CD4-positive, alpha-beta T cell (primary cell): ENCODE data around the gene PLXNB3. TPM values are rescaled to one million over a fixed set of nuclear protein-coding genes. Genes with fewer than 3 reads are reported as not detected.

Experiments
- ATAC-seq: fragments of 200-7000 bp; cut with Tn5 transposase; one replicate; pipeline ENCODE4 v1.10.0; 2022; ENCODE audit warnings: mild to moderate bottlenecking; ENCODE audit not compliant: poor library complexity
- CTCF ChIA-PET: fragments of 350-600 bp; sonication (Branson Sonifier 250); formaldehyde crosslinking; loops from one replicate; lab custom pipeline; 2021; ENCODE audit warnings: antibody characterized with exemption, inconsistent platforms; lab: Charles Lee
- POLR2A ChIA-PET: fragments of 350-600 bp; sonication (Branson Sonifier 250); formaldehyde crosslinking; loops from one replicate; lab custom pipeline; 2021; ENCODE audit warnings: antibody characterized with exemption, inconsistent platforms; lab: Charles Lee
- DNase-seq, 14 experiments: peaks; one replicate each; pipeline ENCODE4 v3.0.0-alpha.2; 2013 to 2020; ENCODE audit warnings: mixed read lengths in 2 of 14
- H3K27ac ChIP-seq, 2 donors: one replicate each; pipeline versions ENCODE4 v1.5.1 to v1.7.0; 2013; ENCODE audit warnings: low read length in 2 of 2, low read depth in 1 of 2, mild to moderate bottlenecking in 1 of 2
- H3K27me3 ChIP-seq, 2 experiments: 1 replicate in 1 of 2; 2 replicates in 1 of 2; pipeline versions ENCODE4 v1.6.1 to v1.7.0; 2013; ENCODE audit warnings: low read length in 2 of 2, control low read depth in 1 of 2, mild to moderate bottlenecking in 1 of 2, moderate library complexity in 1 of 2; ENCODE audit not compliant: insufficient read depth in 2 of 2, control insufficient read depth in 1 of 2
- H3K36me3 ChIP-seq: one replicate; pipeline ENCODE4 v1.6.1; 2013; ENCODE audit warnings: low read length, control low read depth; ENCODE audit not compliant: insufficient read depth
- H3K4me1 ChIP-seq: one replicate; pipeline ENCODE4 v1.6.1; 2013; ENCODE audit warnings: low read length, control low read depth; ENCODE audit not compliant: insufficient read depth
- H3K4me3 ChIP-seq: one replicate; pipeline ENCODE4 v1.5.1; 2013; ENCODE audit warnings: mild to moderate bottlenecking, low read length, moderate library complexity
- H3K9me3 ChIP-seq, 2 experiments: 1 replicate in 1 of 2; 2 replicates in 1 of 2; pipeline versions ENCODE4 v1.6.1 to v1.7.0; 2013; ENCODE audit warnings: low read length in 2 of 2, mild to moderate bottlenecking in 2 of 2, control low read depth in 1 of 2, moderate library complexity in 1 of 2; ENCODE audit not compliant: control insufficient read depth in 1 of 2, insufficient read depth in 1 of 2
- H3K27ac Mint-ChIP-seq: one replicate; pipeline ENCODE4 v1.8.0; 2020; ENCODE audit warnings: mixed read lengths
- H3K27me3 Mint-ChIP-seq: one replicate; pipeline ENCODE4 v1.8.0; 2021; ENCODE audit warnings: mixed read lengths
- H3K36me3 Mint-ChIP-seq: one replicate; pipeline ENCODE4 v1.8.0; 2021; ENCODE audit warnings: low read depth, mixed read lengths
- H3K4me1 Mint-ChIP-seq: one replicate; pipeline ENCODE4 v1.8.0; 2021; ENCODE audit warnings: low read depth, mixed read lengths
- H3K4me3 Mint-ChIP-seq: one replicate; pipeline ENCODE4 v1.8.0; 2020; ENCODE audit warnings: mild to moderate bottlenecking, mixed read lengths
- H3K9me3 Mint-ChIP-seq: one replicate; pipeline ENCODE4 v1.8.0; 2020; ENCODE audit warnings: mixed read lengths
- CTCF ChIP-seq: fragments of 200-600 bp; IDR thresholded peaks from one replicate; pipeline ENCODE4 v1.8.0; 2022; ENCODE audit warnings: antibody characterized with exemption, mild to moderate bottlenecking
- intact Hi-C, 2 experiments: fragments of 100-400 bp; cut with DNase I in 1 of 2; cut with micrococcal nuclease in 1 of 2; formaldehyde crosslinking; loops; one replicate each; pipeline versions ENCODE4 v1.15.1 to v1.9.0; 2023 to 2025; cut with DNase I, micrococcal nuclease
- total RNA-seq, 174 experiments: library from RNA in 2 of 174; stranded (reverse) in 2 of 174; gene quantifications; one replicate each; pipeline ENCODE4 v1.2.3 and lab custom pipeline; 2021 to 2026

The PLXNB3 gene
- total RNA-seq, 2 experiments from 2014 or later = not detected

DNA sequence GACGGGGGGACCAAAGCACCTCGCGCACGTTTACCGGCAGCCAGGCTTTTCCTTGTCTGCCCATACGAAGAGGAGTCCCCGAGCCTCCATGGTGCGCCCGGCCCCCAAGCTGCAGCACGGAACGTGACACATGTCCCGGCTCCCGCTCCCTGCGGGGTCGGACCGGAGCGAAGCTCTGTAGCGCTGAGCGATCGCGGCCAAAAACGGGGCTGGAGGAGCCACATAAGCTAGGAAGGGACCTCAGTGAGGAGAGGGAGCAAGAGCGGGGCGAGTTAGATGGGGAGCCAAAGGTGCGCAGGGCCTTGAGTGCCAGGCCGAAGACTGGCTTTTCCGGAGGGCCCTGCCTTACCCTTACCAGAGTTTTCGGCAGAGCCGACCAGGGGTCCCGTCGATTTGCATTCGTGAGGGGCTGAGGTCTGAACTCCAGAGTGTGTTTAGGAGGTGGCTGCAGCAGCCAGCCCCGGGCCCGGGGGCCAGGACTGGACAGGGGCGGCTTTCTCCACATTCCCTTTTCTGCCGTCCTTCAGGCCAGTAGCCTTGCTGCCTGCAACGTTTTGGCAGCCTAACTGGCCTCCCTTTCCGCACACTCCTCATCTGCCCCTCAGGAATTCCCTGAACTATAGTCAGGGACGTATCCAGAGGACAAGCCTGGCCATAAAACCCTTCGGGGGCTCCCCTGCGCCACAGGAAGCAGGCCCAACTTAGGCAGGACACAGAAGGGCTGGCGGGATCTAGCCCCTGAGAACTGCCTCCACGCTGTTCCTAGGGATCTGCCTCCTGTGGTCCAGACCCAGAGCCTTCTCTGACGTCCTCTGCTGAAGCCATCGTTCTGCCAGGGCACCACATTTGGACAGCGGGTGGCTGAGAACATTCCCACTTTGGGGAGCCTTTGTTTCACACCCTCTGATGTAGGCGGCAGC is 31.1 kb downstream of the PLXNB3 start:
- Mint-ChIP-seq H3K4me1 (peaks cover 14% of the 10 kb centered on the region), H3K4me3 (peak overlapping the region; percentile 97), H3K27ac (peak overlapping the region; percentile 89), H3K36me3 (peaks cover 26% of the 10 kb centered on the region), H3K27me3 (no peaks in the 10 kb centered on the region), H3K9me3 (no peaks in the 10 kb centered on the region)
- ChIA-PET POLR2A (interaction anchor here (0.5 to 2.4 kb wide), 10 partner anchors 24 to 603 kb away, joined by 3 to 29 read pairs (median 4); partner anchors contain the start of genes HCFC1 and RPL10), CTCF (interaction anchor here (0.9 kb wide), 1 partner anchor 133 kb away, joined by 3 read pairs; no protein-coding TSS in a partner anchor)
- peak overlapping the region; percentile 89 for H3K4me3 ChIP-seq
- peaks cover 44% of the 10 kb centered on the region for H3K4me1 ChIP-seq
- H3K36me3 ChIP-seq = peaks cover 24% of the 10 kb centered on the region
- H3K27ac ChIP-seq = peak overlapping the region; percentile 59 to 78
- TF ChIP-seq CTCF = no peak
- ATAC-seq (peak; percentile 0), DNase-seq (peak in 7 of 14 experiments; percentile 2 to 46 (median 13))
- no peaks in the 10 kb centered on the region for H3K27me3 ChIP-seq
- intact Hi-C loops = loop anchor here in 1 of 2 experiments (2.0 to 5.0 kb wide), 2 partner anchors 68 to 132 kb away; partner anchors contain the start of gene ARHGAP4
- H3K9me3 ChIP-seq = no peaks in the 10 kb centered on the region

DNA sequence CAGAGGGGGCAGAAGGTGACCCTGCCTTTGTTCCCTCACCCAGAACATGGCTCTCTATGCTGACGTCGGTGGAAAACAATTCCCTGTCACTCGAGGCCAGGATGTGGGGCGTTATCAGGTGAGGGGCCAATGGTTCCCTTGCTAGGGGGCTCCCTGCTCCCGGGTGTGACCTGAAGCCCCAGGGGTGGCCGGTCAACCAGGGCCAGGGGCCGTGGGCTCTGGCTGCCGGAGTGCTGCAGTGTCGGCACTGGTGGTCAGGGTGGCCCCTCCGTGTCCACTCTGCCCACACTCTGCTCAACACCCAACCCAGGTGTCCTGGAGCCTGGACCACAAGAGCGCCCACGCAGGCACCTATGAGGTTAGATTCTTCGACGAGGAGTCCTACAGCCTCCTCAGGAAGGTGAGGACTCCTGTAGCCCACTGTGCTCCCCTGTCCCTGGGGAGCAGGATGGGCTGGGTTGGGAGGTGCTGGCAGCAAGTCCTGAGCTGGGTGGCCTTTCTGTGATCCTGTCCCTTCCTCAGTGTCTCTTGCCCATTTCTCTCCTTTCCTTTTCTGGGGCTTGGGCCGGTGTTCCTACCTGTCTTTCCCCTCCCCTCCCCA is 33.5 kb downstream of the PLXNB3 start:
- peaks cover 24% of the 10 kb centered on the region for H3K36me3 ChIP-seq
- peaks cover 34% of the 10 kb centered on the region for H3K4me1 ChIP-seq
- H3K4me3 ChIP-seq = no peak overlapping the region
- POLR2A ChIA-PET = no interaction called here
- no peak for TF ChIP-seq CTCF
- DNase-seq = no peak
- Mint-ChIP-seq H3K9me3 (no peaks in the 10 kb centered on the region), H3K27ac (no peak overlapping the region), H3K36me3 (peaks cover 23% of the 10 kb centered on the region), H3K4me1 (peaks cover 14% of the 10 kb centered on the region), H3K4me3 (no peak overlapping the region), H3K27me3 (no peaks in the 10 kb centered on the region)
- intact Hi-C loops = no loop called here
- H3K27me3 ChIP-seq = no peaks in the 10 kb centered on the region
- H3K9me3 ChIP-seq = no peaks in the 10 kb centered on the region
- CTCF ChIA-PET = no interaction called here
- no peak for ATAC-seq
- no peak overlapping the region for H3K27ac ChIP-seq

- Mint-ChIP-seq H3K27ac (no peak overlapping the region), H3K4me1 (peaks cover 6% of the 10 kb centered on the region), H3K27me3 (no peaks in the 10 kb centered on the region), H3K36me3 (peaks cover 14% of the 10 kb centered on the region), H3K4me3 (no peak overlapping the region), H3K9me3 (no peaks in the 10 kb centered on the region)
- DNase-seq (no peak), ATAC-seq (no peak)
- peaks cover 24% of the 10 kb centered on the region for H3K36me3 ChIP-seq
- H3K4me3 ChIP-seq = no peak overlapping the region
- no peaks in the 10 kb centered on the region for H3K27me3 ChIP-seq
- H3K27ac ChIP-seq = no peak overlapping the region
- H3K4me1 ChIP-seq = peaks cover 20% of the 10 kb centered on the region
- intact Hi-C loops = no loop called here
- ChIA-PET CTCF (no interaction called here), POLR2A (interaction anchor here (0.6 kb wide), 1 partner anchor 63 kb away, joined by 3 read pairs; no protein-coding TSS in a partner anchor)
- TF ChIP-seq CTCF = no peak
- no peaks in the 10 kb centered on the region for H3K9me3 ChIP-seq
Measured at GRCh38 chrX:153799326-153799725, 35.3 kb downstream of the PLXNB3 start.
